ENCODE measurements around the gene SYNGR3.

Gene SYNGR3

GRCh38 chr16:1976951-1977874 lies 12.6 kb upstream of the SYNGR3 start:
- no peak for DNase-seq

- no peak for DNase-seq
Observed at GRCh38 chr16:1977875-1978268, 11.9 kb upstream of the SYNGR3 start.

- DNase-seq, result no peak
Observed at GRCh38 chr16:1978476-1979120, 11.2 kb upstream of the SYNGR3 start.

GRCh38 chr16:1979271-1980029 lies 10.3 kb upstream of the SYNGR3 start:
- no peak for DNase-seq

- no peak for DNase-seq
Observed at GRCh38 chr16:1980030-1980769, 9.6 kb upstream of the SYNGR3 start.

GRCh38 chr16:1980770-1981087 lies 9.0 kb upstream of the SYNGR3 start:
- no peak for DNase-seq

- no peak for DNase-seq
Observed at GRCh38 chr16:1981398-1981836, 8.4 kb upstream of the SYNGR3 start, which contains the start of gene NOXO1. Gene NOXO1, minus strand, starts transcription at chr16:1981469. Its CDS starts 290 bp downstream, at chr16:1981179.

GRCh38 chr16:1982013-1982433 lies 7.7 kb upstream of the SYNGR3 start:
- no peak for DNase-seq

- no peak for DNase-seq
Observed at GRCh38 chr16:1982991-1983543, 6.7 kb upstream of the SYNGR3 start.

- DNase-seq, result peak; percentile 83 to 91
Observed at GRCh38 chr16:1983544-1984346, 6.0 kb upstream of the SYNGR3 start, which contains the start of gene GFER. Gene GFER, plus strand, starts transcription at chr16:1984193. Its CDS starts 26 bp downstream, at chr16:1984219.

- DNase-seq, result peak in 1 of 2 experiments; percentile 29
Observed at GRCh38 chr16:1984347-1985225, 5.2 kb upstream of the SYNGR3 start.

- no peak for DNase-seq
Observed at GRCh38 chr16:1985466-1986150, 4.2 kb upstream of the SYNGR3 start.

- DNase-seq, result no peak
Observed at GRCh38 chr16:1987198-1987597, 2.6 kb upstream of the SYNGR3 start.

- no peak for DNase-seq
Observed at GRCh38 chr16:1990101-1990350, 256 bp downstream of the SYNGR3 start.

GRCh38 chr16:1990351-1991134 lies 773 bp downstream of the SYNGR3 start:
- no peak for DNase-seq

- no peak for DNase-seq
Observed at GRCh38 chr16:1991135-1991551, 1.4 kb downstream of the SYNGR3 start.

GRCh38 chr16:1991588-1991947 lies 1.8 kb downstream of the SYNGR3 start:
- DNase-seq, result no peak

- DNase-seq, result no peak
Observed at GRCh38 chr16:1991948-1992703, 2.4 kb downstream of the SYNGR3 start.

Measured in AML-193 (cell line).